RWPE2 (cell line): ENCODE measurements around the gene YPEL2.

Source experiments
- ATAC-seq: fragments of 200-7000 bp; cut with Tn5 transposase; 3 replicates; pipeline ENCODE4 v1.9.1; 2021; ENCODE audit warnings: low read depth
- DNase-seq: peaks from one replicate; pipeline ENCODE4 v3.0.0-alpha.2; 2020; ENCODE audit warnings: low spot score
- H3K27ac ChIP-seq: fragments of 450-650 bp; 2 replicates; pipeline ENCODE4 v1.5.1; 2017; ENCODE audit warnings: mild to moderate bottlenecking; ENCODE audit not compliant: poor library complexity, severe bottlenecking
- H3K27me3 ChIP-seq: fragments of 250-450 bp; sonication (Bioruptor Pico); 2 replicates; pipeline ENCODE4 v1.5.1; 2021; ENCODE audit warnings: mild to moderate bottlenecking, moderate library complexity; ENCODE audit not compliant: insufficient read depth, poor library complexity, severe bottlenecking
- H3K36me3 ChIP-seq: fragments of 250-450 bp; sonication (Bioruptor Pico); 2 replicates; pipeline ENCODE4 v1.5.1; 2020; ENCODE audit warnings: low read depth, mild to moderate bottlenecking, moderate library complexity
- H3K4me1 ChIP-seq: fragments of 250-450 bp; sonication (Bioruptor Pico); 2 replicates; pipeline ENCODE4 v1.5.1; 2021; ENCODE audit warnings: mild to moderate bottlenecking, moderate library complexity; ENCODE audit not compliant: insufficient read depth, poor library complexity, severe bottlenecking
- H3K4me3 ChIP-seq: fragments of 250-450 bp; sonication (Bioruptor Pico); 2 replicates; pipeline ENCODE4 v1.5.1; 2021; ENCODE audit warnings: mild to moderate bottlenecking, moderate library complexity; ENCODE audit not compliant: severe bottlenecking
- H3K9me3 ChIP-seq: fragments of 250-450 bp; sonication (Bioruptor Pico); 2 replicates; pipeline ENCODE4 v1.5.1; 2021; ENCODE audit warnings: mild to moderate bottlenecking, moderate library complexity; ENCODE audit not compliant: severe bottlenecking
- CTCF ChIP-seq: fragments of 450-650 bp; IDR thresholded peaks from one replicate; pipeline ENCODE4 v1.5.1; 2017; ENCODE audit warnings: mild to moderate bottlenecking, moderate library complexity; ENCODE audit not compliant: poor library complexity, severe bottlenecking

The YPEL2 gene

GRCh38 chr17:59378675-59379074 is 47.2 kb downstream of the YPEL2 start:
- no peak for DNase-seq
- Histone ChIP-seq H3K27me3 (no peaks in the 10 kb centered on the region), H3K36me3 (no peaks in the 10 kb centered on the region), H3K27ac (no peak overlapping the region), H3K9me3 (no peaks in the 10 kb centered on the region), H3K4me1 (no peaks in the 10 kb centered on the region), H3K4me3 (no peak overlapping the region)
- TF ChIP-seq CTCF: no peak
- ATAC-seq: peak; percentile 29; the same call in 1 of the 3 replicates

GRCh38 chr17:59380474-59380873 is 49.0 kb downstream of the YPEL2 start:
- TF ChIP-seq CTCF: no peak
- Histone ChIP-seq H3K36me3 (no peaks in the 10 kb centered on the region), H3K9me3 (no peaks in the 10 kb centered on the region), H3K27me3 (no peaks in the 10 kb centered on the region), H3K27ac (no peak overlapping the region), H3K4me1 (no peaks in the 10 kb centered on the region), H3K4me3 (no peak overlapping the region)
- ATAC-seq (no peak), DNase-seq (no peak)

GRCh38 chr17:59381716-59382570 is 50.5 kb downstream of the YPEL2 start:
- H3K4me3 ChIP-seq: no peak overlapping the region
- ATAC-seq (no peak), DNase-seq (no peak)
- no peak for TF ChIP-seq CTCF
- no peaks in the 10 kb centered on the region for H3K9me3 ChIP-seq
- no peak overlapping the region for H3K27ac ChIP-seq
- H3K36me3 ChIP-seq: no peaks in the 10 kb centered on the region
- H3K4me1 ChIP-seq: no peaks in the 10 kb centered on the region
- H3K27me3 ChIP-seq: no peaks in the 10 kb centered on the region

GRCh38 chr17:59383893-59384292 is 52.4 kb downstream of the YPEL2 start:
- no peak for ATAC-seq
- no peaks in the 10 kb centered on the region for H3K36me3 ChIP-seq

More at GRCh38 chr17:59383893-59384292, 52.4 kb downstream of the YPEL2 start:
- Histone ChIP-seq H3K4me3 (no peak overlapping the region), H3K9me3 (no peaks in the 10 kb centered on the region), H3K27ac (no peak overlapping the region), H3K27me3 (no peaks in the 10 kb centered on the region), H3K4me1 (no peaks in the 10 kb centered on the region)
- TF ChIP-seq CTCF: no peak
- no peak for DNase-seq
